Measurements from ENCODE around the gene RUFY3.
"Not testable (repeated sequence)": the region's sequence is repeated elsewhere in the genome, so short reads cannot be mapped to it uniquely, and the experiment has no call there.

RUFY3 gene

GRCh38 chr4:70793626-70794025 is 71.9 kb downstream of the RUFY3 start:
- no peak for DNase-seq

GRCh38 chr4:70801265-70801809 is 79.6 kb downstream of the RUFY3 start:
- no peak for DNase-seq

- no peak for DNase-seq
Observed at GRCh38 chr4:70802928-70803580, 81.3 kb downstream of the RUFY3 start.

GRCh38 chr4:70808151-70808550 is 86.4 kb downstream of the RUFY3 start:
- DNase-seq: no peak

- no peak for DNase-seq
Observed at GRCh38 chr4:70815370-70815769, 93.6 kb downstream of the RUFY3 start.

- no peak for DNase-seq
Observed at GRCh38 chr4:70816894-70817293, 95.1 kb downstream of the RUFY3 start.

- DNase-seq: no peak
Observed at GRCh38 chr4:70818173-70818855, 96.5 kb downstream of the RUFY3 start.

- DNase-seq: no peak
Observed at GRCh38 chr4:70818921-70819320, 97.2 kb downstream of the RUFY3 start.

GRCh38 chr4:70829015-70829414 is 107.3 kb downstream of the RUFY3 start:
- DNase-seq: no peak

- DNase-seq: no peak
Observed at GRCh38 chr4:70829492-70829891, 107.7 kb downstream of the RUFY3 start.

- DNase-seq: no peak
Observed at GRCh38 chr4:70830054-70830453, 108.3 kb downstream of the RUFY3 start.

GRCh38 chr4:70831293-70831692 is 109.5 kb downstream of the RUFY3 start:
- DNase-seq: no peak

- DNase-seq: no peak
Observed at GRCh38 chr4:70833675-70834074, 111.9 kb downstream of the RUFY3 start.

- no peak for DNase-seq
Observed at GRCh38 chr4:70836081-70836480, 114.3 kb downstream of the RUFY3 start.

GRCh38 chr4:70838204-70838603 is 116.4 kb downstream of the RUFY3 start:
- no peak for DNase-seq

GRCh38 chr4:70838666-70839588 is 117.2 kb downstream of the RUFY3 start:
- DNase-seq: peak; percentile 6

GRCh38 chr4:70839589-70840093 is 117.9 kb downstream of the RUFY3 start, which contains the start of gene GRSF1:
GRSF1 (minus strand) TSS chr4:70839890; CDS start chr4:70839827, 63 bp downstream.
- DNase-seq: peak; percentile 71

- DNase-seq: not testable (repeated sequence)
Observed at GRCh38 chr4:70840137-70840536, 118.4 kb downstream of the RUFY3 start.

- DNase-seq: not testable (repeated sequence)
Observed at GRCh38 chr4:70840631-70841030, 118.9 kb downstream of the RUFY3 start.

- no peak for DNase-seq
Observed at GRCh38 chr4:70841211-70841610, 119.4 kb downstream of the RUFY3 start.

GRCh38 chr4:70841951-70842350 is 120.2 kb downstream of the RUFY3 start:
- no peak for DNase-seq

GRCh38 chr4:70842761-70843435 is 121.1 kb downstream of the RUFY3 start:
- DNase-seq: no peak

All from NCI-H2171 (cell line).